ENCODE results near the gene SLC10A7.

The SLC10A7 gene

DNA sequence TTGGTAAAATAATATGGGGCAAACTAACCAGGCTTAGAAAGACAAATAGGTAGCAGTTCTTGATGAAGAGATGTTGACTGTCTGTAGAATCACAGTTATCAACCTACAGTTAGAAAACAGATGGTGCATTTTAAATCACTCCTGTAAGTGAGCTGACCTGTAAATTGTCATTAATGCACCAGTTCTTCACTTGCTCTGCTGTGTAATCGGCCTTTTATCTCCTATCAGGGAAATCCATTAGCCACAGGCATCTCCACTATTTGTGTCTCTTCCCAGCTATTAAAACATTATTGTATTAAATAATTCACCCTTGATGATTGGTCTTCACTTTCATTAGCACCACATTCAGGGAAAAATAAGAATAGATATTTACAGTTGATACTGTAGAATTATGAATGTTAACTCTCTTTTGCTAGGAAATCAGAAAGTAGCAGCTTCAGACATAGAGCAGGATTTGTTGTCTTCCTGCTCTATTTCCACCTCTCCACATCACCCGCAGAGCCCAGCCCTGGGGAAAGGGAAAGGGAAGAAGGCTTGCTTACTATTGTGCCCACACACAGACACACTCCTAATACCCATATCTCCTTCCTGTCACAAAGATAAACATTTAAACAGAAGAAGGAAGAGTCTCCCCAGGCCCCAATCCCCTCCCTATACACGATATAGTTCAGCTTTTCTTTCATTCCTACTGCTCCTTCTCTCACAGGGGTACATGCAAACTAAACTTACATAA, 210.3 kb downstream of the SLC10A7 start:
- H3K4me1 ChIP-seq (ENCODE audit: control insufficient read depth, insufficient read depth, low read length, poor library complexity, severe bottlenecking), result no peaks in the 10 kb centered on the region

DNA sequence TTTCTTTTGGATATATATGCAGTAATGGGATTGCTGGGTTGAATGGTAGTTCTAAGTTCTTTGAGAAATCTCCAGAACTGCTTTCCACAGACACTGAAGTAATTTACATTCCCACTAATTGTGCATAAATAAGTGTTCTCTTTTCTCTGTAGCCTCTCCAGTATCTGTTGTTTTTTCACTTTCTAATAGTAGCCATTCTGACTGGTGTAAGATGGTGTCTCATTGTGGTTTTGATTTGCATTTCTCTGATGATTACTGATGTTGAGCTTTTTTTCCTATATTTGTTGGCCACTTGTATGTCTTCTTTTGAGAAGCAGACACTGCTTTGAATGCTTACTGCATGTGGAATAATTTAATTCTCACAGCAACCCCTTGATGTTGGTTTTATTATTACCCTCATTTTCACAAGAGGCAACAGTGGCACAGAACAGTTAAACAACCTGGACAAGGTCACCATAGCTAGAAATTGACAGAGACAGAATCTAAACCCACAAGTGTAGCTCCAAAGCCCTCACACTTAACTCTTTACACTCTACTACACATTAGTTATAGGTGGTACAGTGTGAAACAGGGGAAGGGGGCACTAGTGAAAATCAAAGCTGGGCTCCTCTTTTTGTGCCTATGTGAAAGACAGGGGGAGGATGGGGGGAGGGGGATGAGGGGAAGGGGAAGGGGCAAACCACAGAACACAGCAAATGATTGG, 211.3 kb downstream of the SLC10A7 start:
- Histone ChIP-seq H3K9me3 (ENCODE audit: control insufficient read depth, low read length) (no peaks in the 10 kb centered on the region), H3K27ac (ENCODE audit: insufficient read depth, low read length, poor library complexity, severe bottlenecking) (no peak overlapping the region), H3K4me3 (ENCODE audit: insufficient read depth, low read depth, low read length, poor library complexity, severe bottlenecking) (no peak overlapping the region), H3K36me3 (ENCODE audit: control insufficient read depth, insufficient read depth, low read length) (no peaks in the 10 kb centered on the region), H3K4me1 (ENCODE audit: control insufficient read depth, insufficient read depth, low read length, poor library complexity, severe bottlenecking) (no peaks in the 10 kb centered on the region), H3K27me3 (replicated peaks; ENCODE audit: control insufficient read depth, insufficient read depth, low read length, poor library complexity, severe bottlenecking) (no peaks in the 10 kb centered on the region)
- DNase-seq, result no peak

More for the DNA sequence above, 210.3 kb downstream of the SLC10A7 start:
- no peak for DNase-seq
- Histone ChIP-seq H3K27ac (ENCODE audit: insufficient read depth, low read length, poor library complexity, severe bottlenecking) (no peak overlapping the region), H3K9me3 (ENCODE audit: control insufficient read depth, low read length) (no peaks in the 10 kb centered on the region), H3K27me3 (replicated peaks; ENCODE audit: control insufficient read depth, insufficient read depth, low read length, poor library complexity, severe bottlenecking) (no peaks in the 10 kb centered on the region), H3K36me3 (ENCODE audit: control insufficient read depth, insufficient read depth, low read length) (no peaks in the 10 kb centered on the region), H3K4me3 (ENCODE audit: insufficient read depth, low read depth, low read length, poor library complexity, severe bottlenecking) (no peak overlapping the region)

GRCh38 chr4:146308951-146309350, 212.8 kb downstream of the SLC10A7 start:
- DNase-seq, result no peak
- no peak overlapping the region for H3K4me3 ChIP-seq (ENCODE audit: insufficient read depth, low read depth, low read length, poor library complexity, severe bottlenecking)
- H3K27ac ChIP-seq (ENCODE audit: insufficient read depth, low read length, poor library complexity, severe bottlenecking), result no peak overlapping the region

DNA sequence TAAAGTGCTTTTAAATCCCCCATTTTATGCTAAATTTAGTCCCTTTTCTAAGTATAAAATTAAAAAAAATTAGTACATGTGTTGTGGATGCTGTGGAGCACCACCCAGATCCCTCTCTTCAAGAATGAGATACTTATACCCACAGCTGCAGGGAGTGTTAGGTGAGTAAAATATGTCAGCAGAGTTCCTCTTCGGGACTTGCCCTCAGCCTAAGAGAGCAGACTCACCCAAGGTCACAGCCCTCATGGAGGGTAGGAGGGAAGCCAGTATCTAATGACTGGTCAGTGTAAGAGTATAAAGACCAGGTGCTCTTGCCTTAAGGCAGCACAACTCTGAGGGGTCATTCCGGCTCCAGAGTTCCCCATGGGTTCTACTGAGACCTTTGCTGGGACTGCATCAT, 218.9 kb downstream of the SLC10A7 start:
- no peaks in the 10 kb centered on the region for H3K27me3 ChIP-seq (replicated peaks; ENCODE audit: control insufficient read depth, insufficient read depth, low read length, poor library complexity, severe bottlenecking)
- no peaks in the 10 kb centered on the region for H3K9me3 ChIP-seq (ENCODE audit: control insufficient read depth, low read length)
- H3K27ac ChIP-seq (ENCODE audit: insufficient read depth, low read length, poor library complexity, severe bottlenecking), result no peak overlapping the region
- H3K4me1 ChIP-seq (ENCODE audit: control insufficient read depth, insufficient read depth, low read length, poor library complexity, severe bottlenecking), result no peaks in the 10 kb centered on the region
- no peak overlapping the region for H3K4me3 ChIP-seq (ENCODE audit: insufficient read depth, low read depth, low read length, poor library complexity, severe bottlenecking)
- no peaks in the 10 kb centered on the region for H3K36me3 ChIP-seq (ENCODE audit: control insufficient read depth, insufficient read depth, low read length)
- DNase-seq, result no peak

More at GRCh38 chr4:146308951-146309350, 212.8 kb downstream of the SLC10A7 start:
- H3K9me3 ChIP-seq (ENCODE audit: control insufficient read depth, low read length), result no peaks in the 10 kb centered on the region
- no peaks in the 10 kb centered on the region for H3K4me1 ChIP-seq (ENCODE audit: control insufficient read depth, insufficient read depth, low read length, poor library complexity, severe bottlenecking)
- H3K27me3 ChIP-seq (replicated peaks; ENCODE audit: control insufficient read depth, insufficient read depth, low read length, poor library complexity, severe bottlenecking), result no peaks in the 10 kb centered on the region
- no peaks in the 10 kb centered on the region for H3K36me3 ChIP-seq (ENCODE audit: control insufficient read depth, insufficient read depth, low read length)

- Histone ChIP-seq H3K27me3 (replicated peaks; ENCODE audit: control insufficient read depth, insufficient read depth, low read length, poor library complexity, severe bottlenecking) (no peaks in the 10 kb centered on the region), H3K36me3 (ENCODE audit: control insufficient read depth, insufficient read depth, low read length) (no peaks in the 10 kb centered on the region), H3K9me3 (ENCODE audit: control insufficient read depth, low read length) (no peaks in the 10 kb centered on the region), H3K27ac (ENCODE audit: insufficient read depth, low read length, poor library complexity, severe bottlenecking) (no peak overlapping the region), H3K4me3 (ENCODE audit: insufficient read depth, low read depth, low read length, poor library complexity, severe bottlenecking) (no peak overlapping the region), H3K4me1 (ENCODE audit: control insufficient read depth, insufficient read depth, low read length, poor library complexity, severe bottlenecking) (no peaks in the 10 kb centered on the region)
- no peak for DNase-seq
Observed at GRCh38 chr4:146299607-146300006, 222.1 kb downstream of the SLC10A7 start.

- no peak for DNase-seq
- no peaks in the 10 kb centered on the region for H3K4me1 ChIP-seq (ENCODE audit: control insufficient read depth, insufficient read depth, low read length, poor library complexity, severe bottlenecking)
- no peaks in the 10 kb centered on the region for H3K27me3 ChIP-seq (replicated peaks; ENCODE audit: control insufficient read depth, insufficient read depth, low read length, poor library complexity, severe bottlenecking)
- no peaks in the 10 kb centered on the region for H3K36me3 ChIP-seq (ENCODE audit: control insufficient read depth, insufficient read depth, low read length)
- no peak overlapping the region for H3K4me3 ChIP-seq (ENCODE audit: insufficient read depth, low read depth, low read length, poor library complexity, severe bottlenecking)
- H3K9me3 ChIP-seq (ENCODE audit: control insufficient read depth, low read length), result no peaks in the 10 kb centered on the region
- no peak overlapping the region for H3K27ac ChIP-seq (ENCODE audit: insufficient read depth, low read length, poor library complexity, severe bottlenecking)
Observed at GRCh38 chr4:146294776-146295175, 227.0 kb downstream of the SLC10A7 start.

DNA sequence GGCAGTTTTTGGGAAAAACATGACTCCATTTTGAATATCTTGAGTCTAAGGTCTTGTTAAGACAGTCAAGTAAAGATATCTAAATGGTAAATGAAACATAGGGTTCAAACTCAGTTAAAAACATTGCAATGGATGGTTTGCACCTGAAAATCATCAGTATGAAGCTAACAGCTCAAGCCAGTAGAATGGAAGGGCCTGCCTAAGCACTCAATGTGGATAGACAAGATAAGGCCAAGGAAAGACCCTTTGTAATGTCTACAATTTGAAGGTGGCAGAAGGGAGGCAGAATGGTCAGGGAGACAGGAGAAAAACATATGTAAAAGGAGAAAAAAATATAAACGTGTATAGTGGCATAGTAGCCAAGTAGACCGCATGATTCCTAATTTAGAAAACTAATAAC, 229.2 kb downstream of the SLC10A7 start:
- no peaks in the 10 kb centered on the region for H3K4me1 ChIP-seq (ENCODE audit: control insufficient read depth, insufficient read depth, low read length, poor library complexity, severe bottlenecking)
- H3K4me3 ChIP-seq (ENCODE audit: insufficient read depth, low read depth, low read length, poor library complexity, severe bottlenecking), result no peak overlapping the region
- no peaks in the 10 kb centered on the region for H3K36me3 ChIP-seq (ENCODE audit: control insufficient read depth, insufficient read depth, low read length)
- H3K27me3 ChIP-seq (replicated peaks; ENCODE audit: control insufficient read depth, insufficient read depth, low read length, poor library complexity, severe bottlenecking), result no peaks in the 10 kb centered on the region
- DNase-seq, result no peak
- no peak overlapping the region for H3K27ac ChIP-seq (ENCODE audit: insufficient read depth, low read length, poor library complexity, severe bottlenecking)
- no peaks in the 10 kb centered on the region for H3K9me3 ChIP-seq (ENCODE audit: control insufficient read depth, low read length)

DNA sequence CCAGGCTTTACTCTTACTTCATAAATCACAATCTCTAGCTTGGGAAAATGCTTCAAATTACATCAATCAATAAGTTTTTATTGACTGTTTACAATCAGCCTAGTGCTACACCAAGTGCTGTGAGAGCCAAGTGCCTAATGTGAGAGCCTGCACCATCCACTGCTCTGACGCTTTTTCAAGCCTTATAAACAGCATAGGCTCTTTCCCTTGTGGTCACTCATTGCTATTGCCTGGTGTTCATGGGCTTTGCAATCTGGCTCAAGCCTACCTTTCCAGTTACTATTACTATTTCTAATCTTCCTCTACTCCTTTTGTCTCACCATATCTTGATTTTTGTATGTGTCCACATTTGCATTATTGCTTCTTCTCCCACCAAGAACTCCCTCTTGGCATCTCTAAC, 230.4 kb downstream of the SLC10A7 start:
- Histone ChIP-seq H3K4me3 (ENCODE audit: insufficient read depth, low read depth, low read length, poor library complexity, severe bottlenecking) (no peak overlapping the region), H3K4me1 (ENCODE audit: control insufficient read depth, insufficient read depth, low read length, poor library complexity, severe bottlenecking) (no peaks in the 10 kb centered on the region), H3K27me3 (replicated peaks; ENCODE audit: control insufficient read depth, insufficient read depth, low read length, poor library complexity, severe bottlenecking) (no peaks in the 10 kb centered on the region), H3K36me3 (ENCODE audit: control insufficient read depth, insufficient read depth, low read length) (no peaks in the 10 kb centered on the region), H3K27ac (ENCODE audit: insufficient read depth, low read length, poor library complexity, severe bottlenecking) (no peak overlapping the region), H3K9me3 (ENCODE audit: control insufficient read depth, low read length) (no peaks in the 10 kb centered on the region)
- DNase-seq, result no peak

DNA sequence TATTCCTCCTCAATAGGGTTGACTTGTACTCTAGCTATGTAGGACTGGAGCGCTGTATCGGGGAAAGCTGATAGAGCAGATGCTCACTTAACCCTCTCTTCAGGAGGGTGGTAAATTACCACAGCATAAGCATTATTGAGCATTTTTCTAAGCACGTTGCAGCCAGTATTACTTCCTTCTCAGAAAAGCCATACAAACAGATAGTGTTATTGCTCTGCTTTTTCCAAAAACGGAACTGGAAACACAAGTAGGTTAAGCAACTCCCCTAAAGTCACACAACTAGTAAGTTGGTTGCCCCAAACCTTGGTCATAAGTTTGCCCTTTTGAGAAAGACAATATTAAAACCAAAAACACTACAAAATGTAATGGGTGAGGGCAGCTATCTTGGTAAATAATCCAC, 233.5 kb downstream of the SLC10A7 start:
- H3K9me3 ChIP-seq (ENCODE audit: control insufficient read depth, low read length), result no peaks in the 10 kb centered on the region
- no peaks in the 10 kb centered on the region for H3K36me3 ChIP-seq (ENCODE audit: control insufficient read depth, insufficient read depth, low read length)
- no peak for DNase-seq
- no peaks in the 10 kb centered on the region for H3K27me3 ChIP-seq (replicated peaks; ENCODE audit: control insufficient read depth, insufficient read depth, low read length, poor library complexity, severe bottlenecking)
- H3K4me3 ChIP-seq (ENCODE audit: insufficient read depth, low read depth, low read length, poor library complexity, severe bottlenecking), result no peak overlapping the region
- H3K27ac ChIP-seq (ENCODE audit: insufficient read depth, low read length, poor library complexity, severe bottlenecking), result no peak overlapping the region
- H3K4me1 ChIP-seq (ENCODE audit: control insufficient read depth, insufficient read depth, low read length, poor library complexity, severe bottlenecking), result no peaks in the 10 kb centered on the region

- no peak overlapping the region for H3K27ac ChIP-seq (ENCODE audit: insufficient read depth, low read length, poor library complexity, severe bottlenecking)
- H3K36me3 ChIP-seq (ENCODE audit: control insufficient read depth, insufficient read depth, low read length), result no peaks in the 10 kb centered on the region
- H3K9me3 ChIP-seq (ENCODE audit: control insufficient read depth, low read length), result no peaks in the 10 kb centered on the region
- H3K27me3 ChIP-seq (replicated peaks; ENCODE audit: control insufficient read depth, insufficient read depth, low read length, poor library complexity, severe bottlenecking), result no peaks in the 10 kb centered on the region
- no peaks in the 10 kb centered on the region for H3K4me1 ChIP-seq (ENCODE audit: control insufficient read depth, insufficient read depth, low read length, poor library complexity, severe bottlenecking)
- H3K4me3 ChIP-seq (ENCODE audit: insufficient read depth, low read depth, low read length, poor library complexity, severe bottlenecking), result no peak overlapping the region
- DNase-seq, result no peak
Observed at GRCh38 chr4:146285037-146285436, 236.7 kb downstream of the SLC10A7 start.
